T47D (cell line): Measurements from ENCODE around the gene NEDD4.
A peak's percentile ranks its signal among the peaks of the same experiment; 100 is the strongest.
"Not testable (repeated sequence)": the region's sequence is repeated elsewhere in the genome, so short reads cannot be mapped to it uniquely, and the experiment has no call there.

Experiments
- DNase-seq, 2 experiments: peaks; one replicate each; pipeline versions ENCODE4 v3.0.0 to v3.0.0-alpha.2; 2011 to 2012; ENCODE audit warnings: low read depth in 1 of 2, low spot score in 1 of 2
- JUND ChIP-seq: IDR thresholded peaks from 2 replicates; pipeline ENCODE4 v1.6.1; 2012; ENCODE audit warnings: low read depth
- in situ Hi-C: cut with HindIII; loops from 2 replicates; pipeline ENCODE4 v1.10.0; 2016; ENCODE audit warnings: low sequenced_read_pairs, low pct_unique_long_range_greater_than_20kb

The NEDD4 gene

GRCh38 chr15:55993111-55993803, at the start of gene NEDD4:
Gene NEDD4, minus strand, starts transcription at chr15:55993612. Its CDS starts 57 bp downstream, at chr15:55993555.
- TF ChIP-seq JUND: no peak
- in situ Hi-C loops: no loop called here
- peak; percentile 87 to 91 for DNase-seq

GRCh38 chr15:56042498-56042897, 49.1 kb upstream of the NEDD4 start:
- DNase-seq: peak in 1 of 2 experiments; percentile 74
- no peak for TF ChIP-seq JUND
- in situ Hi-C loops: no loop called here

GRCh38 chr15:56042031-56042430, 48.6 kb upstream of the NEDD4 start:
- peak in 1 of 2 experiments; percentile 48 for DNase-seq
- TF ChIP-seq JUND: no peak
- in situ Hi-C loops: no loop called here

- in situ Hi-C loops: no loop called here
- no peak for TF ChIP-seq JUND
- peak in 1 of 2 experiments; percentile 76 for DNase-seq
Observed at GRCh38 chr15:56040081-56041035, 46.9 kb upstream of the NEDD4 start.

GRCh38 chr15:56038707-56039106, 45.3 kb upstream of the NEDD4 start:
- in situ Hi-C loops: no loop called here
- DNase-seq: no peak
- TF ChIP-seq JUND: no peak

- in situ Hi-C loops: no loop called here
- no peak for DNase-seq
- TF ChIP-seq JUND: no peak
Observed at GRCh38 chr15:56038015-56038414, 44.6 kb upstream of the NEDD4 start.

- no peak for DNase-seq
- no peak for TF ChIP-seq JUND
- in situ Hi-C loops: no loop called here
Observed at GRCh38 chr15:56036546-56037067, 43.2 kb upstream of the NEDD4 start.

GRCh38 chr15:56035166-56035565, 41.8 kb upstream of the NEDD4 start:
- no peak for DNase-seq
- in situ Hi-C loops: no loop called here
- no peak for TF ChIP-seq JUND

GRCh38 chr15:56034514-56034913, 41.1 kb upstream of the NEDD4 start:
- DNase-seq: no peak
- in situ Hi-C loops: no loop called here
- no peak for TF ChIP-seq JUND

- no peak for TF ChIP-seq JUND
- no peak for DNase-seq
- in situ Hi-C loops: no loop called here
Observed at GRCh38 chr15:56032373-56032772, 39.0 kb upstream of the NEDD4 start.

- in situ Hi-C loops: no loop called here
- TF ChIP-seq JUND: no peak
- no peak for DNase-seq
Observed at GRCh38 chr15:56031836-56032235, 38.4 kb upstream of the NEDD4 start.

GRCh38 chr15:56031402-56031801, 38.0 kb upstream of the NEDD4 start:
- no peak for DNase-seq
- TF ChIP-seq JUND: no peak
- in situ Hi-C loops: no loop called here

- in situ Hi-C loops: no loop called here
- no peak for DNase-seq
- TF ChIP-seq JUND: no peak
Observed at GRCh38 chr15:56028430-56028829, 35.0 kb upstream of the NEDD4 start.

GRCh38 chr15:56023160-56023559, 29.7 kb upstream of the NEDD4 start:
- in situ Hi-C loops, DNase-seq: not testable (repeated sequence)
